ENCODE results near the gene ABCG1.

GRCh38 chr21:42312626-42313104 lies 93.7 kb downstream of the ABCG1 start:
- TF ChIP-seq, protein P1, sequence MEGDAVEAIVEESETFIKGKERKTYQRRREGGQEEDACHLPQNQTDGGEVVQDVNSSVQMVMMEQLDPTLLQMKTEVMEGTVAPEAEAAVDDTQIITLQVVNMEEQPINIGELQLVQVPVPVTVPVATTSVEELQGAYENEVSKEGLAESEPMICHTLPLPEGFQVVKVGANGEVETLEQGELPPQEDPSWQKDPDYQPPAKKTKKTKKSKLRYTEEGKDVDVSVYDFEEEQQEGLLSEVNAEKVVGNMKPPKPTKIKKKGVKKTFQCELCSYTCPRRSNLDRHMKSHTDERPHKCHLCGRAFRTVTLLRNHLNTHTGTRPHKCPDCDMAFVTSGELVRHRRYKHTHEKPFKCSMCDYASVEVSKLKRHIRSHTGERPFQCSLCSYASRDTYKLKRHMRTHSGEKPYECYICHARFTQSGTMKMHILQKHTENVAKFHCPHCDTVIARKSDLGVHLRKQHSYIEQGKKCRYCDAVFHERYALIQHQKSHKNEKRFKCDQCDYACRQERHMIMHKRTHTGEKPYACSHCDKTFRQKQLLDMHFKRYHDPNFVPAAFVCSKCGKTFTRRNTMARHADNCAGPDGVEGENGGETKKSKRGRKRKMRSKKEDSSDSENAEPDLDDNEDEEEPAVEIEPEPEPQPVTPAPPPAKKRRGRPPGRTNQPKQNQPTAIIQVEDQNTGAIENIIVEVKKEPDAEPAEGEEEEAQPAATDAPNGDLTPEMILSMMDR (IDR thresholded peaks at IDR 0.05; ENCODE audit: insufficient read depth, low read depth, low read length), result no peak
- TF ChIP-seq EZH2 (IDR thresholded peaks at IDR 0.05; ENCODE audit: insufficient read depth, low read length), result no peak

Data from astrocyte (in vitro differentiated cells and primary cell).